ENCODE results near the gene MLPH.

MLPH gene

DNA sequence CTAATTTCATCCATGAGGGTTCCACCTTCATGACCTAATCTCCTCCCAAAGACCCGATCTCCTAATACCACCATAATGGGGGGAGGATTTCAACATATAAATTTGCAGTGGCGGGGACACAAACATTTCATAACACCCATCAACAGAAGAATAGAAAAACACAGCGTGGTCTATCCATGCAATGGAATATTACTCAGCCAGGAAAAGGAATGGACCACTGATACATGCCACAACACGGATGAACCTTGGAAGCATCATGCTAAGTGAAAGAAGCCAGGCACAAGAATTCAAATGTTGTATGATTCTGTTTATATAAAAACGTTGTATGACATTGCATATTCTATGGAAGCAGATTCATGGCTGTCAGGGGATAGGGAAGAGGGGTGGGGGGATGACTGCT is 82.0 kb downstream of the MLPH start:
- DNase-seq = no peak

GRCh38 chr2:237569896-237570295 is 82.8 kb downstream of the MLPH start:
- no peak for DNase-seq

DNA sequence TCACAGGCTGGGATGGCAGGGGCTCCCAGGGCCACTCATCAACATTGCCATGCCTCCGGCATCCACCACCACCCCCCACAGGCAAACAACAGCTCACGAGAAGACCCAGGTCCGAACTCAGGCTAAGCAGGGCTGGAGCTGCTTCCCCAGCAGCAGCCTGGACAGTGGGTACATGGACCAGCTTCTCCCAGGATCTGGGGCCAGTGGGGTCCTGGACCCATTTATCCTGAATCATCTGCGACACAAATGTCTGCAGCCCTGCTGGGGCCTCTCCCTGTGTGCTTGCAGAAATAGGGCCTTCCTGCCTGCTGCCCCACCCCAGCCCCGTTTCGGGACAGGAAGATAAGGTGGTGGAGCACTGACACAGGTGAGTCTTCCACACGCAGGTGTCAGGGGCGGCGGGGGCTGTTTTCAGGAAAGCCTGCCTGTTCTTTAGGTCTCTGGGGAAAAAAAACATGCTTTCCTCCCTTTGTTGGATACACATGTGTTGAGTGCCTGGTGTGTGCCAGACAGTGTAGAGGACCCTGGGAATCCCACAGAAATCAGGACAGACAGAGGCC is 83.8 kb downstream of the MLPH start:
- DNase-seq = no peak

DNA sequence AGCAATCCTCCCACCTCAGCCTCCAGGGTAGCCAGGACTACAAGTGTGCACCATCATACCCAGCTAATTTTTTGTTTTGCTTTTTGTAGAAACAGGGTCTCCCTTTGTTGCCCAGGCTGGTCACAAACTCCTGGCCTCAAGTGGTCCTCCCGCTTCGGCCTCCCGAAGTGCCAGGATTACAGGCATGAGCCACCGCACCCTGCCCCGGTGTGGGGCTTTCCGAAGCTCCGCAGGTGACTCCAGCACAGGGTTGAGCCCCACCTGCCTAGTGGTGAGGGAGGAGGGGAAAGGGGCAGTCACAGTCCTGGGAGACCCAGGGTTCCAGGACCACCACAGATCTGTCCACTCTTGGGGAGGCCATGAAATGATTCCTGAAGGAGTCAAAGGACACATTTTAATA is 84.5 kb downstream of the MLPH start:
- no peak for DNase-seq

- peak in 13 of 14 donors; percentile 7 to 85 (median 68) for DNase-seq
Observed at GRCh38 chr2:237572021-237572741, 85.1 kb downstream of the MLPH start.

DNA sequence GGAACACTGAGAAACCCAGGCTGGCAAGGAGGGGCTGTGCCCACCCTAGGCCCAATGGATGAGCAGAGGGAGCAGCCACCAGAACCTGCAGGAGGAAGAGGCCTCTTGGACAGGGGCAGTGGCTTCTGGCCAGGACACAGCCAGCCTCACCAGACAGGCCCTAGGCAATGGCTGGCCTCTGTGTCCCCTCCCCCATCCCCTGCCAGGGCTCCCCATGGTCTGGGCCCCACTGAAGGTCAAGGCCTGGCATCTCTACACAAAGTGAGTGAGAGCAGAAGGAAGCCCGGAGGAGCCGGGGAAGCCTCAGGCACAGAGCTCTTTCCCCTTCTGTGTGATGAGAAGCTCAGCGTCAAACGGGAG is 85.7 kb downstream of the MLPH start:
- DNase-seq = no peak

GRCh38 chr2:237573721-237574415 is 86.8 kb downstream of the MLPH start:
- DNase-seq = no peak

DNA sequence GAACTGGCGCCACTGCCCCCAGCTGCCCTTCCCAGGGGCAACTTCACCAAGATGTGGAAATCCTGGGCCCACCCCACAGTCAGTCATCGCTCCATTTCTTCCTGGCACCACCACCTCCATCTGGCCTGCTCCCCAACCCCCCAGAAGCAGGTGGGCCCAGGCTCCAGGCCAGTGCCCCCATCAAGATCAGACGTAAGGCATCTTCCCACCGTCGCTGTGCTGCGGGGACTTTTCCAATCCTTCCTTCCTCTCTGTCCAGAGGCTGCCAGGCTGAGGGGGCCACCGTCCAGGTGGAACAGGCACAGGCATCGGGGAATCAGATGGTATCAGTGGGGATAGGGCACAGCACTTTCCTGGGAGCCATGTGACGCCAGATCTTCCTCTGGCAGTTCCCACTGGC is 87.4 kb downstream of the MLPH start:
- no peak for DNase-seq

- DNase-seq = no peak
Observed at GRCh38 chr2:237574894-237575868, 88.1 kb downstream of the MLPH start.

- DNase-seq = no peak
Observed at GRCh38 chr2:237575869-237576862, 89.1 kb downstream of the MLPH start.

DNA sequence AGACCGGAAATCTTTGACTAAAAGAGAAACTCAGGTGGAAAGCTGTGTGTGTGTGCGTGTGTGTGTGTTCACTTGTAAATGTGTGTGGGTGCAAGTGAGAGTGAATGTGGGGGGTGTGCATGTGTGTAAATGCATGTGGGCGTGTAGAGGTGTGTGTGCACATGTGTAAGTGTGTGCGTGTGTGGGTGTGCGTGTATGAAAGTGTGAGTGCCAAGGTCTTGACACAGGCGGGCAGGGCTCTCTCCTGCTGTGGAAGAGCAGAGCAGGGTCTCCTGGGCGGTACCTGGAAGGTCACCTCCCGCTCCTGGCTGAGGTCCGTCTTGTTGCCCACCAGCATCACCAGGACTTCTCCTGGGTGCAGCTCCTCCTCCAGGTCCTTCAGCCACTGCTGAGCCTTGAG is 89.9 kb downstream of the MLPH start:
- DNase-seq = no peak

DNA sequence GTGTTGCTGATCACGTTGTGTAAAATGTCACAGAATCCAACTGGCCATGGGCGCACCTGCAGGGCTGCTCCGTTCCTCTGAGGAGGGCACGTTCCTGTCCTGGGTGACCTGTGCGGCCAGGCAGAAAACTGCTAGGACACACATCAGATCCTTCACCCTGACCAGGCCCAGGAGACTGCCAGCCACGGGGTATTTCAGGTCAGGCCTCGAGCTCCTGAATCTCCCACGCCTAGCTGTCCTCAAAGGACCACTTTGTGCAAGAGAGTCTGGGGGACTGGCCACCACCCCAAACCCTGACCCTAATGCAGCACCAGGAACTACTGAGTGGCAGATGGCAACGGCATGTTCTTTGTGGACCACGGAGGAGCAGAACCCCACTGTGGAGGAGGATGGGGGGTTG is 90.4 kb downstream of the MLPH start:
- DNase-seq = no peak

GRCh38 chr2:237577956-237578870 is 91.2 kb downstream of the MLPH start:
- no peak for DNase-seq

DNA sequence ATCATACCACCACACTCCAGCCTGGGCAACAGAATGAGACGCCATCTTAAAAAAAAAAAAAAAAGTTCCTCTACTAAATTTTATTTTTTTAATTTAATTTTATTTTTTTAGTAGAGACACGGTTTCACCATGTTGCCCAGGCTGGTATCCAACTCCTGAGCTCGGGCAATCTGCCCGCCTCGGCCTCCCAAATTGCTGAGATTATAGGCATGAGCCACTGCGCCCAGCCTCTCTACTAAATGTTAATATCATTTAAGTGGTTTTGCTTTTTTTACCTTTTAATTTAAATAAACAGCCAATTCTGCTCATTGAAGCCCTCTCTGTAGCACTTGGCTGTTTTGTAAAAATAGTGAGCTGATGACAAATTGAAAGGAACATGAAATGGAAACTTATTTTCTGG is 94.3 kb downstream of the MLPH start:
- DNase-seq = no peak

DNA sequence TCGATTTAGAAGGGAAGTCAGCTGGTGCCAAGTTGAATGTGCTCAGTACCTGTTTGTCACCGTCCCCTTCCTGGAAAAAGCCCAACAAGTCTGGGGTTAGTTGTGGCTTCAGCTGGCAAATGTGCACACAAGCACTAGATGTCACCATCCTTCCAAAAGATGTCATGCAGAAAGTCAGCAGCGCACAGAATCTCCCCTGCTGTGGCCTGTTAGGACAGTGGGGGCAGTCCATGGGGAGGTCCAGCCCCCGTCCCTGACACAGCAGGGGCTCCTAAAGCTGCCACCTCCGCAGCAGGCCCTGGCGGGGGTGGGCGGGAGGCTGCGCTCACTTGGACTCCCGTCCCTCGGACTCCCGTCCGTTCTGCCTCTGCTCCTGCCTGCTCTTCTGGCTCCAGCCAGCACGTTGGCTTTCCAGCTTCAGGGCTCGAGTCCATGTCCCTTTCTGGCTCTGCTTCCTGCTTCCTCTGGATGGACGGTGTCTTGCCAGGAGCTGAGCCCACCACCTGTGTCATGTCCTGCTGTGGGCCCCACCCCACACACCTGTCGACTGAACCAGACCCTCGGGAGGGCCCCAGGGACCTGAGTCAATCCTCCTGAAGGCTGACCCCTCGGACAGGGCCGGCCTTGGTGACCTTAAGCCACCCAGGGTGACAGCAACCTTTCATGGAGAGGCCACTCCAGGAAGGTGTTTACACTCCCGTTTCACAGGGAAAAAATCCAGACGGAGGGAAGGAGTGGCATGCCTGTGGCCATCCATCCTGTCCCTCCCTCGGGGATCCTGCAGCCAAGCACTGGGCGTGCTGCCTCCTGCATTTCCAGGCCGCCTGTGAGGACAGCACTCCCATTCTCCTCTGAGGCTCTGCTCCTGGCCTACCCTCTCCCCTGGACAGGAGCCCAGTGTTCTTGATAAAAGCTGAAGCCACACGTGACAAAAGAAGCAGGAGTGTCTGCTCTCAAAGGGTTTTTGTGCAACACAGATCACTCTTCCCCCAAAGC is 95.0 kb downstream of the MLPH start:
- DNase-seq = peak in 11 of 14 donors; percentile 9 to 60 (median 41)

DNA sequence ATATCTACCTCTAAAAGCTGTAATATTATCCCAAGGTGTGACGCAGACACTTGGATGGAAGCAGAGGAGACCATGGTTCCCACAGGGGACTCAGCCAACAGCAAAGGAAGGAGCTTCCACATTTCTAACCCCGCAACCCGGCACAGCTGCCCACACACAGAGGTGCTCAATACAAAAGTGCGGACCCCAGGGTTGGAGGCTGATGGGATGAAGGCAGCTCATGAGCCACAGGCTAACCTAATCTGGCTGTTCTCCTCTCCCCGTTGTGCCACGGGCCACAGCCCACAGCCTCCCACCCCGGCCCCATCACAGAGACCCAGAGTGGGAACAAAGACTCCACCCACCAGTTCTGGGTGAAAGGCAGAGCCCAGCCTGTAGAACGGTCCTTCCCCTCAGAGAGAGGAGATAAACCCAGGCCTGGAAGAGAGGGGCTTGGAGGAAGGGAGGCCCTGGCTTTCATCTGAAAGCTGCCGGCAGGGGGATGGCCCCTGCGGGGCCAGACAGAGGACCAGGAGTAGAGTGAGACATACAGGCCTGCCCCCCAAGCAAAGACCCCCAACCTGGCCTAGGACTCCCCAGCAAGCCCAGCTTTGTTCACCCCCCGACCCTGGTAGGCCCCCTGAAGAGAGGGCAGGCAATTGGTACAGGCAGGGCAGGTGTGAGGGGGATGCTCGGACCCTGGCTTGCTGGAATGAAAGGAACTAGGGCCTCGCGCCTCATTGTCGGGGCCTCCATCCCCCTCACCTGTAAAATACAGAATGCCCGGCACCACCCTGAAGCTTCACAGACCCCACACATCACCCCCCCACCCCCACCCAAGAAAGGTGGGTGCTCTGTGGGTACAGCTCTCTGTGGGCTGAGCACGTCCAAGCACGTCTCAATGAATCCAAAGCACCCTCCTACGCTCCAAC is 96.6 kb downstream of the MLPH start:
- no peak for DNase-seq

- no peak for DNase-seq
Observed at GRCh38 chr2:237585590-237586221, 98.7 kb downstream of the MLPH start.

All from C1 segment of cervical spinal cord (tissue), 14 donors.